H1 (cell line): ENCODE results near the gene WASF1. TPM values are rescaled to one million over a fixed set of nuclear protein-coding genes. Genes with fewer than 3 reads are reported as not detected.

Experiments used
- CTCF ChIA-PET: fragments of 300-600 bp; sonication (Branson Sonifier 250); formaldehyde crosslinking; loops from one replicate; lab custom pipeline; 2021; ENCODE audit not compliant: partially characterized antibody; lab: Charles Lee
- POLR2A ChIA-PET: fragments of 300-600 bp; sonication (Branson Sonifier 250); formaldehyde crosslinking; loops from one replicate; lab custom pipeline; 2021; ENCODE audit warnings: inconsistent platforms; ENCODE audit not compliant: partially characterized antibody; lab: Charles Lee
- DNase-seq, 2 experiments: peaks; one replicate each; pipeline versions ENCODE4 v3.0.0 to v3.0.0-alpha.2; 2010 to 2022; ENCODE audit warnings: low spot score in 2 of 2, low read depth in 1 of 2, mixed read lengths in 1 of 2
- FAIRE-seq: peaks from 2 replicates; lab custom pipeline; 2011; peaks lifted over from hg19 to GRCh38; lab: Jason Lieb, UNC
- H2AFZ ChIP-seq: 2 replicates; pipeline ENCODE4 v1.8.1; 2012; ENCODE audit warnings: low read length, inconsistent platforms
- H2AK5ac ChIP-seq: 2 replicates; pipeline ENCODE4 v1.6.1; 2013; ENCODE audit warnings: low read depth, low read length
- H2BK120ac ChIP-seq: replicated peaks from 2 replicates; pipeline ENCODE3; 2013; ENCODE audit warnings: low read depth, low read length, inconsistent platforms
- H2BK12ac ChIP-seq: 2 replicates; pipeline ENCODE4 v1.6.1; 2013; ENCODE audit warnings: low read depth, low read length
- H2BK15ac ChIP-seq: 2 replicates; pipeline ENCODE4 v1.6.1; 2013; ENCODE audit warnings: low read length
- H2BK20ac ChIP-seq: 2 replicates; pipeline ENCODE4 v1.6.1; 2013; ENCODE audit warnings: low read length
- H2BK5ac ChIP-seq: 2 replicates; pipeline ENCODE4 v1.6.1; 2013; ENCODE audit warnings: low read depth, low read length
- H3K14ac ChIP-seq: 2 replicates; pipeline ENCODE4 v1.6.1; 2013; ENCODE audit warnings: inconsistent platforms; ENCODE audit not compliant: insufficient read length
- H3K18ac ChIP-seq: 2 replicates; pipeline ENCODE4 v1.6.1; 2013; ENCODE audit warnings: low read length; ENCODE audit errors: extremely low read depth
- H3K23ac ChIP-seq: 2 replicates; pipeline ENCODE4 v1.6.1; 2013; ENCODE audit warnings: inconsistent platforms; ENCODE audit not compliant: insufficient read length
- H3K23me2 ChIP-seq: 2 replicates; pipeline ENCODE4 v1.6.1; 2013; ENCODE audit warnings: low read depth, low read length
- H3K27ac ChIP-seq: 2 replicates; pipeline ENCODE4 v1.6.1; 2011; ENCODE audit warnings: low read depth, low read length, inconsistent platforms
- H3K27me3 ChIP-seq, 4 experiments: replicated peaks in 1 of 4; 1 replicate in 1 of 4; 2 replicates in 3 of 4; pipeline versions ENCODE4 v1.6.1 to v1.8.1; 2011 to 2013; ENCODE audit warnings: low read length in 3 of 4, mild to moderate bottlenecking in 3 of 4, inconsistent platforms in 2 of 4, mixed read lengths in 2 of 4, moderate library complexity in 1 of 4; ENCODE audit not compliant: control insufficient read depth in 3 of 4, insufficient read depth in 3 of 4; ENCODE audit errors: extremely low read depth in 1 of 4
- H3K36me3 ChIP-seq, 4 experiments: 2 replicates each; pipeline versions ENCODE4 v1.6.1 to v1.8.1; 2011 to 2013; ENCODE audit warnings: mild to moderate bottlenecking in 4 of 4, low read length in 3 of 4, moderate library complexity in 2 of 4, control low read depth in 1 of 4, inconsistent platforms in 1 of 4; ENCODE audit not compliant: insufficient read depth in 4 of 4, control insufficient read depth in 2 of 4
- H3K4ac ChIP-seq: replicated peaks from 2 replicates; pipeline ENCODE3; 2013; ENCODE audit warnings: low read length, low read depth, mixed read lengths, inconsistent platforms; ENCODE audit not compliant: insufficient read length
- H3K4me1 ChIP-seq, 4 experiments: replicated peaks in 1 of 4; 1 replicate in 1 of 4; 2 replicates in 3 of 4; pipeline versions ENCODE4 v1.6.1 to v1.8.1; 2011 to 2013; ENCODE audit warnings: low read length in 3 of 4, inconsistent platforms in 2 of 4, mixed read lengths in 1 of 4; ENCODE audit not compliant: insufficient read depth in 4 of 4, control insufficient read depth in 3 of 4
- H3K4me2 ChIP-seq, 2 experiments: 2 replicates each; pipeline versions ENCODE4 v1.6.1 to v1.8.1; 2011 to 2013; ENCODE audit warnings: low read depth in 2 of 2, low read length in 2 of 2, control low read depth in 1 of 2, inconsistent platforms in 1 of 2, mild to moderate bottlenecking in 1 of 2; ENCODE audit not compliant: insufficient read depth in 1 of 2
- H3K4me3 ChIP-seq, 4 experiments: fragments of 200-600, 300-600 bp in 1 of 4; sonication (generic), shearing (Covaris generic), sonication (Bioruptor Twin) in 1 of 4; 2 replicates each; pipeline versions ENCODE4 v1.5.1 to v1.8.1; 2011 to 2016; ENCODE audit warnings: low read length in 4 of 4, low read depth in 3 of 4, control low read depth in 2 of 4, inconsistent platforms in 2 of 4, mild to moderate bottlenecking in 2 of 4, mixed read lengths in 1 of 4, moderate library complexity in 1 of 4; ENCODE audit not compliant: insufficient read depth in 2 of 4; ENCODE audit errors: extremely low read depth in 1 of 4
- H3K56ac ChIP-seq: replicated peaks from 2 replicates; pipeline ENCODE3; 2013; ENCODE audit warnings: low read depth, mild to moderate bottlenecking, mixed read lengths, low read length, inconsistent platforms; ENCODE audit not compliant: insufficient read length
- H3K79me1 ChIP-seq: 2 replicates; pipeline ENCODE4 v1.6.1; 2013; ENCODE audit warnings: low read depth, low read length, control low read depth
- H3K79me2 ChIP-seq, 2 experiments: 2 replicates each; pipeline versions ENCODE4 v1.6.1 to v1.8.1; 2012 to 2013; ENCODE audit warnings: low read length in 2 of 2, mild to moderate bottlenecking in 2 of 2, inconsistent platforms in 1 of 2; ENCODE audit not compliant: insufficient read depth in 2 of 2, control insufficient read depth in 1 of 2
- H3K9ac ChIP-seq, 4 experiments: replicated peaks in 1 of 4; 1 replicate in 1 of 4; 2 replicates in 3 of 4; pipeline versions ENCODE4 v1.6.1 to v1.8.1; 2011 to 2013; ENCODE audit warnings: low read depth in 3 of 4, low read length in 3 of 4, control low read depth in 2 of 4, mild to moderate bottlenecking in 2 of 4, moderate library complexity in 2 of 4, inconsistent platforms in 1 of 4; ENCODE audit errors: extremely low read depth in 1 of 4
- H3K9me3 ChIP-seq, 2 experiments: 2 replicates each; pipeline versions ENCODE4 v1.6.1 to v1.8.1; 2012 to 2013; ENCODE audit warnings: mild to moderate bottlenecking in 2 of 2, moderate library complexity in 2 of 2, control low read depth in 1 of 2, inconsistent platforms in 1 of 2, low read depth in 1 of 2, low read length in 1 of 2, mixed read lengths in 1 of 2; ENCODE audit not compliant: insufficient read depth in 2 of 2
- H4K20me1 ChIP-seq, 2 experiments: replicated peaks in 1 of 2; 2 replicates each; pipeline versions ENCODE3 to v1.8.1; 2011 to 2013; ENCODE audit warnings: inconsistent platforms in 2 of 2, low read length in 2 of 2, mild to moderate bottlenecking in 1 of 2; ENCODE audit not compliant: insufficient read depth in 2 of 2, control insufficient read depth in 1 of 2
- H4K5ac ChIP-seq: 2 replicates; pipeline ENCODE4 v1.6.1; 2013; ENCODE audit warnings: low read length, low read depth, mixed read lengths, inconsistent platforms; ENCODE audit not compliant: insufficient read length
- H4K8ac ChIP-seq: 2 replicates; pipeline ENCODE4 v1.8.0; 2013; ENCODE audit warnings: mild to moderate bottlenecking, moderate library complexity, low read length, inconsistent platforms; ENCODE audit not compliant: insufficient read depth; ENCODE audit errors: extremely low read depth
- H4K91ac ChIP-seq: replicated peaks from 2 replicates; pipeline ENCODE3; 2013; ENCODE audit warnings: low read length, mixed read lengths, inconsistent platforms; ENCODE audit not compliant: insufficient read length
- POLR2AphosphoS5 ChIP-seq: IDR thresholded peaks from 2 replicates; pipeline ENCODE4 v1.6.1; 2011; ENCODE audit warnings: low read depth, low read length
- WGBS, 2 experiments: shearing (Covaris generic) in 1 of 2; methylation state at CpG; one replicate each; pipeline versions ENCODE4 v1.1.6 to v1.1.7; 2013 to 2015; ENCODE audit warnings: low lambda C conversion rate in 2 of 2, mixed read lengths in 2 of 2, inconsistent platforms in 1 of 2, low coverage in 1 of 2, missing lambda C conversion rate in 1 of 2; ENCODE audit not compliant: insufficient replicate concordance in 2 of 2, insufficient coverage in 1 of 2, insufficient read length in 1 of 2; ENCODE audit errors: extremely low coverage in 1 of 2, missing lambda C conversion rate in 1 of 2; 5-methylcytosine and 5-hydroxymethylcytosine counted together
- polyA plus RNA-seq, 7 experiments: library from polyadenylated mRNA; depleted of rRNA in 3 of 7; stranded (reverse) in 5 of 7; unstranded in 2 of 7; fragments of >200 nt in 5 of 7; fragments of 200-250 nt in 2 of 7; gene quantifications; 1 replicate in 5 of 7; 2 replicates in 1 of 7; 4 replicates in 1 of 7; pipeline versions ENCODE4 v1.2.1 to v1.2.3, GENCODE V29; 2011 to 2013; ENCODE audit warnings: missing spikeins in 2 of 7, mixed read lengths in 2 of 7
- total RNA-seq: library from RNA; stranded (reverse); fragmentation: NEBNext Ultra II Directional; extraction: Animal tissue kit (Norgen Biotek cat#: 25700); gene quantifications from 2 replicates; pipeline ENCODE4 v1.2.1, GENCODE V29; 2021

Gene WASF1
- total and polyA plus RNA-seq, 2 of the 8 experiments (the other 6 are each of a cell fraction or from before 2014, with no cell fraction given), result 37.6 to 39.9 TPM

- H3K14ac ChIP-seq, result no peak overlapping the region
- H3K27me3 ChIP-seq, result no peaks in the 10 kb centered on the region
- H3K9me3 ChIP-seq, result no peaks in the 10 kb centered on the region
- no peak for FAIRE-seq
- H3K4ac ChIP-seq, result no peak overlapping the region
- no peak overlapping the region for H2AFZ ChIP-seq
- H2BK12ac ChIP-seq, result no peak overlapping the region
- H2AK5ac ChIP-seq, result no peak overlapping the region
- no peaks in the 10 kb centered on the region for H3K79me1 ChIP-seq
- no peak overlapping the region for H3K4me3 ChIP-seq
- H4K8ac ChIP-seq, result no peak overlapping the region
- no peak overlapping the region for H2BK120ac ChIP-seq
- DNase-seq, result no peak
- H3K18ac ChIP-seq, result no peak overlapping the region
- H3K56ac ChIP-seq, result no peak overlapping the region
- whole genome bisulfite sequencing, 2 experiments, result 81% methylated on average over 1 of the region's 1 CpG; no CpG with 5 or more reads in 1 of the 2 experiments
- no peak for TF ChIP-seq POLR2AphosphoS5
- TF ChIP-seq, all 59 proteins: peak for 0
- no peak overlapping the region for H4K91ac ChIP-seq
- no peak overlapping the region for H2BK5ac ChIP-seq
- no peak overlapping the region for H3K9ac ChIP-seq
- no peaks in the 10 kb centered on the region for H3K23me2 ChIP-seq
- no peak overlapping the region for H2BK15ac ChIP-seq
- 0 out of 2 replicates have a peak overlapping the region, but pooled peaks have one; percentile 1 for H3K27ac ChIP-seq
- H3K36me3 ChIP-seq, result no peaks in the 10 kb centered on the region
- no peaks in the 10 kb centered on the region for H4K20me1 ChIP-seq
- no peaks in the 10 kb centered on the region for H3K4me1 ChIP-seq
- H4K5ac ChIP-seq, result no peak overlapping the region
- ChIA-PET POLR2A (no interaction called here), CTCF (interaction anchor here (0.5 to 1.5 kb wide), 2 partner anchors 13 to 134 kb away, joined by 3 to 4 read pairs; no protein-coding TSS in a partner anchor)
- no peak overlapping the region for H3K4me2 ChIP-seq
- no peaks in the 10 kb centered on the region for H3K79me2 ChIP-seq
- H3K23ac ChIP-seq, result no peak overlapping the region
- no peak overlapping the region for H2BK20ac ChIP-seq
Observed at GRCh38 chr6:110083875-110084585, 95.4 kb downstream of the WASF1 start.
